ENCODE data around the gene SPTSSA.

DNA sequence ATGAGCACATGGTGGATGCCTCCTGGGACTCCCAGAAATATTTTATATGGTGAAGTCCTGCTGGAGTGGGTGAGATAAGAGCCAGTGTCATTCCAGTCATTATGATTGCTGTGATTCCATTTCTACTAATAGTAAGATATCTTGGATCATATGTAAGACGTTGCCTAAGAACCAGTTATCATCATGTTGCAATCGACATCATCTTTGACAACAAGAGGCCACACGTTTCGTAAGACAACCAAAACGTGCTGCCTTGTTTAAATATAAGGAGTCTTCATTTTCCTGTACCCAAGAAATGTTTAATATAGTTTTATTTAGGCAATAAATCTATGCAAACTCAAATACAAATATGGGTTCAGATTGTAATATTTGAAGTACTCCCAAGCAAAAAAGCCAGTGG lies 58.4 kb downstream of the SPTSSA start:
- TF ChIP-seq, protein P1, sequence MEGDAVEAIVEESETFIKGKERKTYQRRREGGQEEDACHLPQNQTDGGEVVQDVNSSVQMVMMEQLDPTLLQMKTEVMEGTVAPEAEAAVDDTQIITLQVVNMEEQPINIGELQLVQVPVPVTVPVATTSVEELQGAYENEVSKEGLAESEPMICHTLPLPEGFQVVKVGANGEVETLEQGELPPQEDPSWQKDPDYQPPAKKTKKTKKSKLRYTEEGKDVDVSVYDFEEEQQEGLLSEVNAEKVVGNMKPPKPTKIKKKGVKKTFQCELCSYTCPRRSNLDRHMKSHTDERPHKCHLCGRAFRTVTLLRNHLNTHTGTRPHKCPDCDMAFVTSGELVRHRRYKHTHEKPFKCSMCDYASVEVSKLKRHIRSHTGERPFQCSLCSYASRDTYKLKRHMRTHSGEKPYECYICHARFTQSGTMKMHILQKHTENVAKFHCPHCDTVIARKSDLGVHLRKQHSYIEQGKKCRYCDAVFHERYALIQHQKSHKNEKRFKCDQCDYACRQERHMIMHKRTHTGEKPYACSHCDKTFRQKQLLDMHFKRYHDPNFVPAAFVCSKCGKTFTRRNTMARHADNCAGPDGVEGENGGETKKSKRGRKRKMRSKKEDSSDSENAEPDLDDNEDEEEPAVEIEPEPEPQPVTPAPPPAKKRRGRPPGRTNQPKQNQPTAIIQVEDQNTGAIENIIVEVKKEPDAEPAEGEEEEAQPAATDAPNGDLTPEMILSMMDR (conservative IDR thresholded peaks at IDR 0.05; ENCODE audit: low read depth in 2 of 2) = no peak
- no peak for TF ChIP-seq EZH2phosphoT487 (IDR thresholded peaks at IDR 0.05; ENCODE audit: unreplicated experiment)
- TF ChIP-seq POLR2AphosphoS5 (IDR thresholded peaks at IDR 0.05; ENCODE audit: low read depth) = no peak
- TF ChIP-seq REST (IDR thresholded peaks at IDR 0.05; ENCODE audit: unreplicated experiment) = no peak
- no peak for TF ChIP-seq EZH2 (IDR thresholded peaks at IDR 0.05; ENCODE audit: low read depth, unreplicated experiment)
- TF ChIP-seq CREB1 (CRISPR knock-in tag; IDR thresholded peaks at IDR 0.05; ENCODE audit: low read depth) = no peak
- no peak for TF ChIP-seq ETS1 (IDR thresholded peaks at IDR 0.05)

Data from GM23338 (cell line).